GM10847 (cell line): ENCODE results near the gene CCT8L2.
"Not testable (repeated sequence)": the region's sequence is repeated elsewhere in the genome, so short reads cannot be mapped to it uniquely, and the experiment has no call there.

Source experiments
- POLR2A ChIP-seq: IDR thresholded peaks from 2 replicates; pipeline ENCODE4 v1.6.1; 2011; ENCODE audit not compliant: insufficient read length; ENCODE audit errors: extremely low read depth

CCT8L2 gene, protein sequence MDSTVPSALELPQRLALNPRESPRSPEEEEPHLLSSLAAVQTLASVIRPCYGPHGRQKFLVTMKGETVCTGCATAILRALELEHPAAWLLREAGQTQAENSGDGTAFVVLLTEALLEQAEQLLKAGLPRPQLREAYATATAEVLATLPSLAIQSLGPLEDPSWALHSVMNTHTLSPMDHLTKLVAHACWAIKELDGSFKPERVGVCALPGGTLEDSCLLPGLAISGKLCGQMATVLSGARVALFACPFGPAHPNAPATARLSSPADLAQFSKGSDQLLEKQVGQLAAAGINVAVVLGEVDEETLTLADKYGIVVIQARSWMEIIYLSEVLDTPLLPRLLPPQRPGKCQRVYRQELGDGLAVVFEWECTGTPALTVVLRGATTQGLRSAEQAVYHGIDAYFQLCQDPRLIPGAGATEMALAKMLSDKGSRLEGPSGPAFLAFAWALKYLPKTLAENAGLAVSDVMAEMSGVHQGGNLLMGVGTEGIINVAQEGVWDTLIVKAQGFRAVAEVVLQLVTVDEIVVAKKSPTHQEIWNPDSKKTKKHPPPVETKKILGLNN

DNA sequence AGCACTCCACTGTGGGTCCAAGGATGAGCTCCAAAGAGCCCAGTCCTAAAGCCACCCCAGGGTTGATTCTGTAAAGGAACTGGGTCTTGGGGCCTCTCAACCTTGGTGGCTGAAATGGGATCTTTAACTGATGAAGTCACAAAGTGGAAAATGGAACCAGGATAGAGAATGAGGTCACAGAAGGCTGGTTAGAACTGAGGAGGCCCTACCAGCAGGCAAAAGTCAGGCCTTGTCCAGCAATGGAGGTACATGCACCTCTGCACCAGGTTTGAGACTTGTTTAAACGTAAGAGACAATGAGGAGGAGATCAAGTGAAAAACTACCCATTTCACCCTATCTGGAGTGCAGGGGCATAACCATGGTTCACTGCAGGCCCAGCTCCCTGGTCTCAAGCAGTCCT lies at the start of gene CCT8L2:
Gene CCT8L2, minus strand, starts transcription at position 101 of the 400 bp plus-strand sequence. CDS start 260 bp downstream, outside the sequence.
- not testable (repeated sequence) for TF ChIP-seq POLR2A

DNA sequence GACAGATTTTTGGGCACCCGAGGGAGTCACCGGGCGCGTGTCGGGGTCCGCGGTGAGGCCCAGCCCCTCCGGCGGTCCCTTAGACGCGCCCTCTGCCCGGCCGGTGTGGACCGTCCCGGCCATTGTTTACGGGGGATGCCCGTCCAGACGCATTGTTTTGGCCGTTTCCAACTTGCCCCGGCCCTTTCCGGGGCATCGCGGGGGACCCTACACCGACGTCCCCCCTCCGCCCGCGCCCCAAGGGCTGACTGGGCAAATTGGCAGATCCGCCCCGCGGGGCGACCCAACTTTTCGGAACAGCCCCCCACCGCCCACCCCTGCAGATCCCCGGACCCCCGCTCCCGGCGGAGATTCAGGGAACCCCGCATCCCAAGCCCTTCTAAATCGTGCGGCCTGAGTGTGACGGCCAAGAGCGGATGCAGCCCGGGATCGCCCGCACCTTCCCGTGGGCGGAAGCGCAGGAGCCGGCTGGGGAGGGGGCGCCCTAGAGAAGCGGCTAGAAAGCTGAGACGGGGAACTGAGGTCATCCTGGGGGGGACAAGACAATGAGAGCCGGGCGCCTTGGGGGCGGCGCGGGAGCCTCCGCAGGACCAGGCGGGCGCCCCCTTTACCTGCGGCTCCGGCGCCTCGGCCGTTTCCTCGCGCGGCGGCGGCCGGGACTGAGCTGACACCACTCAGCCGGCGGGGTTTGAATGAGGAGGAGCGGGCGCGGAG lies 17.1 kb upstream of the CCT8L2 start:
- no peak for TF ChIP-seq POLR2A

DNA sequence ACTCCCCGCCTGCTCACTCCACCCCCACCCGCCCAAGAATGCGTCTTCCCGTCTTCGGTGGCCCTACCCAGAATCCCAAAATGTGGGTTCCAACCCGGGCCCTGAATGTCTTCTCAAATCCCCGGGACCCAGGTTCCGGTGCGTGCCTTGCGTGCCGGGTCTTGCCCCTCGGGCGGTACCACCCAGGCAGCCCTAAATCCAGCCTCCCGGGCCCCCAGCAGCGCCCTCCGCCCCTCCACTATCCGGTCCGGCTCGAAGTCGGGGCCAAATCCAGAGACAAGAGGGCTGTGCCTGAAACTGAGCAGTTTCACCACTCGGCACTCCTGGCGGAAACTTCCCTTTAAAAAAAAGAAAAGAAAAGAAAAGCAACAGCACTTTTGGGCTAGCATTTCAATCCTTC lies 16.3 kb upstream of the CCT8L2 start:
- TF ChIP-seq POLR2A: no peak

GRCh38 chr22:16603448-16603768 lies 10.8 kb upstream of the CCT8L2 start:
- no peak for TF ChIP-seq POLR2A

DNA sequence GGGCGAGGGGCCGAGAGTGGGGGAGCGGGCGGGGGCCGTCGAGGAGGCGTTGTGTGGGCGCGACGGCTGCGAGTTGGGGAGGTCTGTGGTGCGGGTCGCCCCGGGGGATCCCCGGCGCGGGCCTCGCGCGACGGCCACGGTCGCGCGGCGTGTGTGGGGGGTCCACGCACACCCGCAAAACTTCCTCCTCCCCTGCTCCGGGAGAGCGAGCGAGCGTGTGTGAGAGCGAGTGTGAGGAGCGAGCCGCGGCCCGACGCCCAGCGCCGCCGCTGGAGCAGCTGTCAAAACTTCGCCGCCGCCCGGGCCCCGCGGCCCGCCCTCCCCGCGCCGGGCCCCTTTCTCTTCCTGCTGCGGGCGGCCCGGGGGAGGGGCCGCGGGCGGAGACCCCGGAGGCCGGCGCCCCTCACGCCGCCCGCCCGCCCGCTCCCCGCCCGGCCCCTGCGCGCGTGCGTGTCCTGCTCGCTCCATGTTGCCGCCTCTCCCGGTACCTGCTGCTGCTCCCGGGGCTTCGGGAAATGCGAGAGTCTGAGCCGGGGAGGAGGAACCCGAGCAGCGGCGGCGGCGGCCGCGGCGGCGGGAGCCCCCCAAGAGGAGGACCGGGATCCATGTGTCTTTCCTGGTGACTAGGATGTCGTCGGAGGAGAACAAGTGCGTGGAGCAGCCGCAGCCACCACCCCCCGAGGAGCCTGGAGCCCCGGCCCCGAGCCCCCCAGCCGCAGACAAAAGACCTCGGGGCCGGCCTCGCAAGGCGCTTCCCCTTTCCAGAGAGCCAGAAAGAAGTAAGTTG lies 9.0 kb upstream of the CCT8L2 start:
- TF ChIP-seq POLR2A: no peak

GRCh38 chr22:16594026-16594425 lies 1.4 kb upstream of the CCT8L2 start:
- no peak for TF ChIP-seq POLR2A

DNA sequence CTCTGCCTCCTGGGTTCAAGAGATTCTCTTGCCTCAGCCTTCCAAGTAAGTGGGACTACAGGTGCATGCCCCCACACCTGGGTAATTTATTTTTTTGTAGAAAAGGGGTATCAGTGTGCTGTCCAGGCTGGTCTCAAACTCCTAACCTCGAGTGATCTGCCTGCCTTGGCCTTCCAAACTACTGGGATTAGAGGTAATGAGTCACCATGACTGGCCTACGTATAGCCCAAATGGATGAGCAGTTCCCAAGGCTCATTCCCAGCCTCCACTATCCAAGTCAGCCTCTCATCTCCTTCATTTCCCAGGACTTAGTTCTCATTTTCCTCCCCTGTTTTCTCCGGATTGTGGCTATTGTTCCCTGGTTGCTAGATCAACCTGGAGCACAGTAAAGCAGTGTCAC lies 5.6 kb downstream of the CCT8L2 start:
- TF ChIP-seq POLR2A: no peak

GRCh38 chr22:16586170-16586569 lies 6.4 kb downstream of the CCT8L2 start:
- no peak for TF ChIP-seq POLR2A

DNA sequence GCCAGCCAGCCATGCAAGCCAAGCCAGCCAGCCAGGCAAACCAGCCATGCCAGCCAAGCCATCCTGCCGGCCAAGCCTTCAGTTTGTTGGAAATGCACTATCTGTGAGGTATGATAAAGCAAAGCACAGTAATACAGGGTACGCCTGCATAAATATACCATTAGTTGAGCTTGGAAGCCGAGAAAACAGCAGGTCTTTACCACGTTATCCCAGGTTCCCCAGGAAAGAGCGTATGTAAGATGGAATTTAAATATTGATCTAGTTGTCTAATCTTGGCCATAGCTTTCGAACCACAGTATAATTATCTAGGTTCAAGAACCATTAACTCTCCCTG lies 24.2 kb downstream of the CCT8L2 start:
- TF ChIP-seq POLR2A: no peak

DNA sequence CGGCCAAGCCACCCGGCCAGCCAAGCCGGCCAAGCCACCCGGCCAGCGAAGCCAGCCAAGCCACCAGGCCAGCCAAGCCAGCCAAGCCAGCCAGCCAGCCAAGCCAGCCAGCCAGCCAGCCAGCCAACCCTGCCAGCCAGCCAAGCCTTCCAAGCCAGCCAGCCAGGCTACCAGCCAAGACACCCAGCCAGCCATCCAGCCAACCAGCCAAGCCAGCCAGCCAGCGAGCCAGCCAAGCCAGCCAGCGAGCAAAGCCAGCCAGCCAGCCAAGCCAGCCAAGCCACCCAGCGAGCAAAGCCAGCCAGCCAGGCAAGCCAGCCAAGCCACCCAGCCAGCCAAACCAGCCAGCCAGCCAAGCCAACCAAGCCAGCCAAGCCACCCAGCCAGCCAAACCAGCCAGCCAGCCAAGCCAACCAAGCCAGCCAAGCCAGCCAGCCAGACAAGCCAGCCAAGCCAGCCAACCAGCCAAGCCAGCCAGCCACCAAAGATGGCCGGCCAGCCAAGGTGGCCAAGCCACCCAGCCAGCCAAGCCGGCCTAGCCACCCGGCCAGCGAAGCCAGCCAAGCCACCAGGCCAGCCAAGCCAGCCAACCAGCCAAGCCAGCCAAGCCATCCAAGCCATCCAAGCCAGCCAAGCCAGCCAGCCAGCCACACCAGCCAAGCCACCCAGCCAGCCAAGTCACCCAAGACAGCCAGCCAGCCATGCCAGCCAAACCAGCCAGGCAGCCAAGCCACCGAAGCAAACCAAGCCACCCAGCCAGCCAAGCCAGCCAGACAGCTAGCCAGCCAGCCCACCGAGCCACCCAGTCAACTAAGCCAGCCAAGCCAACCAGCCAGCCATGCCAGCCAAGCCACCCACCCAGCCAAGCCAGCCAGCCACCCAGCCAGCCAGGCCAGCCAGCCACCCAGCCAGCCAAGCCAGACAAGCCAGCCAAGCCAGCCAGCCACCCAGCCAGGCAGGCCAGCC lies 28.8 kb downstream of the CCT8L2 start:
- no peak for TF ChIP-seq POLR2A

DNA sequence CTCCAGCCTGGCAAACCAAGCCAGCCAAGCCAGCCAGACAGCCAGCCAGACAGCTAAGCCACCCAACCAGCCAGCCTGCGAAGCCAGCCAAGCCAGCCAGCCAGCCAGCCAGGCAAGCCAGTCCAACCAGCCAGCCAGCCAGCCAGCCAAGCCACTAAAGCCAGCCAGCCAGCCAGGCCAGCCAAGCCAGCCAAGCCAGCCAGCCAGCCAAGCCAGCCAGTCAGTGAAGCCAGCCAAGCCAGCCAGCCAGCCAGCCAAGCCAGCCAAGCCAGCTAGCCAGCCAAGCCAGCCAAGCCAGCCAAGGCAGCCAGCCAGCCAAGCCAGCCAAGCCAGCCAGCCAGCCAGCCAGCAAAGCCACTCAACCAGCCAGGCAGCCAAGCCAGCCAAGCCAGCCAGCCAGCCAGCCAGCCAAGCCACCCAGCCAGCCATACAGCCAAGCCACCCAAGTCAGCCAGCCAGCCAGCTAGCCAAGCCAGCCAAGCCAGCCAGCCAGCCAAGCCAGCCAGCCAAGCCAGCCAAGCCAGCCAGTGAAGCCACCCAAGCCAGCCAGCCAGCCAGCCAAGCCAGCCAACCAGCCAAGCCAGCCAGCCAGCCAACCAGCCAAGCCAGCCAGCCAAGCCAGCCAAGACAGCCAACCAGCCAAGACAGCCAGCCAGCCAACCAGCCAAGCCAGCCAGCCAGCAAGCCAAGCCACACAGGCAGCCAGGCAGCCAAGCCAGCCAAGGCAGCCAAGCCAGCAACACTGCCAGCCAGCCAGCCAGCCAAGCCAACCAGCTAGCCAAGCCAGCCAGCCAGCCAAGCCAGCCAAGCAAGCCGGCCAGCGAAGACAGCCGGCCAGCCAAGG lies 29.7 kb downstream of the CCT8L2 start:
- no peak for TF ChIP-seq POLR2A

- no peak for TF ChIP-seq POLR2A
Measured at GRCh38 chr22:16559056-16559955, 33.3 kb downstream of the CCT8L2 start.
